ENCODE data around the gene FBXL16.

Gene FBXL16

DNA sequence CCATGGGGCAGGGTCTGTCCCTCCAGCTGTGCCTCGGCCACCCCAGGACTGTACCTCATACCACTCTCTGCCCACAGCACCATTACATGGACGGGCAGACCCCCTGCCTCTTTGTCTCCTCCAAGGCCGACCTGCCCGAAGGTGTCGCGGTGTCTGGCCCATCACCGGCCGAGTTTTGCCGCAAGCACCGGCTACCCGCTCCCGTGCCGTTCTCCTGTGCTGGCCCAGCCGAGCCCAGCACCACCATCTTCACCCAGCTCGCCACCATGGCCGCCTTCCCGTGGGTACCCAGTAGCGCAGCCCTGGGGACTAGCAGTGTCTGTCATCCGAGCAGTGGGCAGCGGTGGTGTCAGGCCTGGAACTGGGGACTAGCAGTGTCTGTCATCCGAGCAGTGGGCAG, 32.8 kb downstream of the FBXL16 start:
- H3K79me1 ChIP-seq (ENCODE audit: low read depth, low read length), result peaks cover 29% of the 10 kb centered on the region
- no peak for DNase-seq (ENCODE audit: low spot score)
- H3K36me3 ChIP-seq (replicated peaks in 1 of 2; ENCODE audit: control insufficient read depth in 2 of 2, insufficient read depth in 2 of 2, low read length in 2 of 2), result peaks cover 37 to 57% of the 10 kb centered on the region in 2 donors

DNA sequence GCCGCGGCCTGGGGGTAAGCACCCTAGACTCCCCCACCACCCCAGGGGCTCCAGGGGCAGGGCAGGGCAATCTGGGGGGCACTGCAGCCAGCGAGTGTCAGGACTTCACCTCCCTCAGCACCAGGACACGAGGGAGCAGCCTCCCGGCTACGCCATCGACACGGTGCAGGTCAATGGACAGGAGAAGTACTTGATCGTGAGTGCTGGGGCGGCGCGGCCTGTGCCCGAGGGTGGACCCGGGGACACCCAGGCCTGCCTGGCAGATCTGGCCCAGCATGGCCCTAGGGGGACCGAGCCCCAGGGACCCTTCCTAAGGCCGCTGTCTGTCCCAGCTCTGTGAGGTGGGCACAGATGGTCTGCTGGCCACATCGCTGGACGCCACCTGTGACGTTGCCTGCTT, 33.2 kb downstream of the FBXL16 start:
- no peak overlapping the region for H2BK12ac ChIP-seq (ENCODE audit: low read length)
- no peak overlapping the region for H3K4me3 ChIP-seq (ENCODE audit: low read length in 2 of 2)
- no peak overlapping the region for H3K27ac ChIP-seq (replicated peaks; ENCODE audit: low read length)
- H2BK120ac ChIP-seq (ENCODE audit: low read depth, low read length), result no peak overlapping the region
- H4K8ac ChIP-seq (ENCODE audit: low read depth, low read length), result no peak overlapping the region
- H2AK5ac ChIP-seq (ENCODE audit: low read depth, low read length), result no peak overlapping the region
- no peak overlapping the region for H3K4me2 ChIP-seq (ENCODE audit: insufficient read depth, low read length, poor library complexity, severe bottlenecking)
- H3K36me3 ChIP-seq (replicated peaks in 1 of 2; ENCODE audit: control insufficient read depth in 2 of 2, insufficient read depth in 2 of 2, low read length in 2 of 2), result peaks cover 37 to 57% of the 10 kb centered on the region in 2 donors
- no peak overlapping the region for H3K4ac ChIP-seq (ENCODE audit: low read length)
- no peak overlapping the region for H4K91ac ChIP-seq (ENCODE audit: low read depth, low read length, poor library complexity)
- WGBS, 2 donors (ENCODE audit: extremely low coverage in 2 of 2, insufficient read length in 2 of 2, insufficient replicate concordance in 1 of 2), result no CpG with 5 or more reads among the region's 19 CpGs
- DNase-seq (ENCODE audit: low spot score), result no peak
- no peak overlapping the region for H3K9ac ChIP-seq (ENCODE audit: low read depth, low read length, poor library complexity)
- H2BK15ac ChIP-seq (ENCODE audit: low read length), result no peak overlapping the region
- peaks cover 2 to 13% of the 10 kb centered on the region in 2 donors for H3K4me1 ChIP-seq (ENCODE audit: control insufficient read depth in 2 of 2, insufficient read depth in 1 of 2, low read depth in 1 of 2, low read length in 2 of 2)
- H2BK5ac ChIP-seq (ENCODE audit: low read length), result no peak overlapping the region
- no peaks in the 10 kb centered on the region for H3K9me3 ChIP-seq (replicated peaks in 1 of 2; ENCODE audit: control insufficient read depth in 2 of 2, insufficient read depth in 1 of 2, low read depth in 1 of 2, low read length in 2 of 2)
- no peak overlapping the region for H3K18ac ChIP-seq (ENCODE audit: low read length)
- H3K27me3 ChIP-seq (ENCODE audit: control insufficient read depth in 3 of 3, insufficient read depth in 3 of 3, low read depth in 1 of 3, low read length in 3 of 3), result peaks cover 0 to 14% (median 0%) of the 10 kb centered on the region in 3 experiments
- no peak overlapping the region for H3K23ac ChIP-seq (ENCODE audit: low read depth, low read length, poor library complexity)
- H3K79me1 ChIP-seq (ENCODE audit: low read depth, low read length), result peaks cover 29% of the 10 kb centered on the region
- no peak overlapping the region for H2AFZ ChIP-seq (ENCODE audit: low read length)
- H3K14ac ChIP-seq (ENCODE audit: low read length), result no peak overlapping the region

More for the DNA sequence above, 32.8 kb downstream of the FBXL16 start:
- H3K4me2 ChIP-seq (ENCODE audit: insufficient read depth, low read length, poor library complexity, severe bottlenecking), result no peak overlapping the region
- no peak overlapping the region for H2BK5ac ChIP-seq (ENCODE audit: low read length)
- WGBS, 2 donors (ENCODE audit: extremely low coverage in 2 of 2, insufficient read length in 2 of 2, insufficient replicate concordance in 1 of 2), result no CpG with 5 or more reads among the region's 21 CpGs
- H2BK12ac ChIP-seq (ENCODE audit: low read length), result no peak overlapping the region
- H3K23ac ChIP-seq (ENCODE audit: low read depth, low read length, poor library complexity), result peak overlapping the region; percentile 65
- H2BK15ac ChIP-seq (ENCODE audit: low read length), result no peak overlapping the region
- no peak overlapping the region for H3K4ac ChIP-seq (ENCODE audit: low read length)
- no peak overlapping the region for H3K27ac ChIP-seq (replicated peaks; ENCODE audit: low read length)
- H3K9me3 ChIP-seq (replicated peaks in 1 of 2; ENCODE audit: control insufficient read depth in 2 of 2, insufficient read depth in 1 of 2, low read depth in 1 of 2, low read length in 2 of 2), result no peaks in the 10 kb centered on the region
- H2AFZ ChIP-seq (ENCODE audit: low read length), result no peak overlapping the region
- peaks cover 0 to 14% (median 0%) of the 10 kb centered on the region in 3 experiments for H3K27me3 ChIP-seq (ENCODE audit: control insufficient read depth in 3 of 3, insufficient read depth in 3 of 3, low read depth in 1 of 3, low read length in 3 of 3)
- H3K14ac ChIP-seq (ENCODE audit: low read length), result no peak overlapping the region
- no peak overlapping the region for H4K8ac ChIP-seq (ENCODE audit: low read depth, low read length)
- H2BK120ac ChIP-seq (ENCODE audit: low read depth, low read length), result no peak overlapping the region
- no peak overlapping the region for H3K18ac ChIP-seq (ENCODE audit: low read length)
- no peak overlapping the region for H3K4me3 ChIP-seq (ENCODE audit: low read length in 2 of 2)
- H2AK5ac ChIP-seq (ENCODE audit: low read depth, low read length), result no peak overlapping the region
- H3K4me1 ChIP-seq (ENCODE audit: control insufficient read depth in 2 of 2, insufficient read depth in 1 of 2, low read depth in 1 of 2, low read length in 2 of 2), result peaks cover 2 to 13% of the 10 kb centered on the region in 2 donors
- no peak overlapping the region for H4K91ac ChIP-seq (ENCODE audit: low read depth, low read length, poor library complexity)
- no peak overlapping the region for H3K9ac ChIP-seq (ENCODE audit: low read depth, low read length, poor library complexity)

DNA sequence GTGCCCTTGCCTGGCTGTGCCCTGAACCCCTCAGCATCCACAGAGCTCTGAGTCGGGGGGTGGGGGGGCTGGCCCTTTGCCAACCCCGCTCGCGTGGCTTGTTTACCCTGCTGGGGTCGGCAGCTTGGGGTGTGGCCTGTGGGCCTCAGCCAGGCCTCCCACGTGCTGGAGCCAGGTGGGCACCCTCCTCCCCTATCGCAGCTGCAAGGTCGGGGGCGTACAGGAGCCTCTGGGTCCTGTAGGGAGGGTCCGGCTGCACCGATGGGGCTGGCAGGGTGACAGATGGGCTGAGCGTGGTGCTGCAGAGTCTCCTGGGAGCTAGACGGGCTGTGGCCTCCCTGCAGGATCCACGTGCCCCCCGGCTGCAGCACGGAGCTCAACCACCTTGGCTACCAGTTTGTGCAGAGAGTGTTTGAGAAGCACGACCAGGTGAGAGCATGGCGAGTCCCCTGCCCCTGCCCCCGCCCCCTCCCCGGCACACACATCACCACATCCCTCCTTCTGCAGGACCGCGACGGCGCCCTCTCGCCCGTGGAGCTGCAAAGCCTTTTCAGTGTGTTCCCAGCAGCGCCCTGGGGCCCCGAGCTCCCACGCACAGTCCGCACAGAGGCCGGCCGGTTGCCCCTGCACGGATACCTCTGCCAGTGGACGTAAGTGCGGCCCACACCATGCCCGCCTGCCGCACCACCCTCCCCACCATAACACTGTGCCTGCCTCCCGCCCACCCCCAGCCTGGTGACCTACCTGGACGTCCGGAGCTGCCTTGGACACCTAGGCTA, 34.1 kb downstream of the FBXL16 start:
- no CpG with 5 or more reads among the region's 40 CpGs for WGBS, 2 donors (ENCODE audit: extremely low coverage in 2 of 2, insufficient read length in 2 of 2, insufficient replicate concordance in 1 of 2)

GRCh38 chr16:670485-671352, 34.9 kb downstream of the FBXL16 start:
- H2BK5ac ChIP-seq (ENCODE audit: low read length), result no peak overlapping the region
- no peak overlapping the region for H2AK5ac ChIP-seq (ENCODE audit: low read depth, low read length)
- H3K4me1 ChIP-seq (ENCODE audit: control insufficient read depth in 2 of 2, insufficient read depth in 1 of 2, low read depth in 1 of 2, low read length in 2 of 2), result peaks cover 2 to 13% of the 10 kb centered on the region in 2 donors
- peaks cover 37 to 57% of the 10 kb centered on the region in 2 donors for H3K36me3 ChIP-seq (replicated peaks in 1 of 2; ENCODE audit: control insufficient read depth in 2 of 2, insufficient read depth in 2 of 2, low read length in 2 of 2)
- H2BK12ac ChIP-seq (ENCODE audit: low read length), result no peak overlapping the region
- H3K27ac ChIP-seq (replicated peaks; ENCODE audit: low read length), result no peak overlapping the region
- peaks cover 0 to 9% (median 0%) of the 10 kb centered on the region in 3 experiments for H3K27me3 ChIP-seq (ENCODE audit: control insufficient read depth in 3 of 3, insufficient read depth in 3 of 3, low read depth in 1 of 3, low read length in 3 of 3)
- H3K9ac ChIP-seq (ENCODE audit: low read depth, low read length, poor library complexity), result peak overlapping the region; percentile 4
- no peak overlapping the region for H3K4me2 ChIP-seq (ENCODE audit: insufficient read depth, low read length, poor library complexity, severe bottlenecking)
- no peaks in the 10 kb centered on the region for H3K9me3 ChIP-seq (replicated peaks in 1 of 2; ENCODE audit: control insufficient read depth in 2 of 2, insufficient read depth in 1 of 2, low read depth in 1 of 2, low read length in 2 of 2)
- peak overlapping the region in 1 of 2 donors; percentile 3 for H3K4me3 ChIP-seq (ENCODE audit: low read length in 2 of 2)
- peaks cover 31% of the 10 kb centered on the region for H3K79me1 ChIP-seq (ENCODE audit: low read depth, low read length)
- H3K23ac ChIP-seq (ENCODE audit: low read depth, low read length, poor library complexity), result no peak overlapping the region
- no peak for DNase-seq (ENCODE audit: low spot score)
- no peak overlapping the region for H2BK120ac ChIP-seq (ENCODE audit: low read depth, low read length)
- H2BK15ac ChIP-seq (ENCODE audit: low read length), result no peak overlapping the region
- H3K4ac ChIP-seq (ENCODE audit: low read length), result no peak overlapping the region
- H2AFZ ChIP-seq (ENCODE audit: low read length), result no peak overlapping the region
- H4K91ac ChIP-seq (ENCODE audit: low read depth, low read length, poor library complexity), result no peak overlapping the region
- no CpG with 5 or more reads among the region's 52 CpGs for WGBS, 2 donors (ENCODE audit: extremely low coverage in 2 of 2, insufficient read length in 2 of 2, insufficient replicate concordance in 1 of 2)
- no peak overlapping the region for H3K18ac ChIP-seq (ENCODE audit: low read length)
- no peak overlapping the region for H3K14ac ChIP-seq (ENCODE audit: low read length)
- H4K8ac ChIP-seq (ENCODE audit: low read depth, low read length), result no peak overlapping the region

More for the DNA sequence above, 34.1 kb downstream of the FBXL16 start:
- Histone ChIP-seq H3K27ac (replicated peaks; ENCODE audit: low read length) (no peak overlapping the region), H2BK5ac (ENCODE audit: low read length) (no peak overlapping the region), H4K8ac (ENCODE audit: low read depth, low read length) (peak overlapping the region; percentile 17), H3K9me3 (replicated peaks in 1 of 2; ENCODE audit: control insufficient read depth in 2 of 2, insufficient read depth in 1 of 2, low read depth in 1 of 2, low read length in 2 of 2) (no peaks in the 10 kb centered on the region), H3K4ac (ENCODE audit: low read length) (no peak overlapping the region), H3K4me3 (ENCODE audit: low read length in 2 of 2) (no peak overlapping the region), H3K14ac (ENCODE audit: low read length) (no peak overlapping the region), H4K91ac (ENCODE audit: low read depth, low read length, poor library complexity) (no peak overlapping the region), H3K4me1 (ENCODE audit: control insufficient read depth in 2 of 2, insufficient read depth in 1 of 2, low read depth in 1 of 2, low read length in 2 of 2) (peaks cover 2 to 13% of the 10 kb centered on the region in 2 donors), H2AFZ (ENCODE audit: low read length) (no peak overlapping the region), H2BK12ac (ENCODE audit: low read length) (no peak overlapping the region), H3K18ac (ENCODE audit: low read length) (no peak overlapping the region), H2BK15ac (ENCODE audit: low read length) (no peak overlapping the region), H2BK120ac (ENCODE audit: low read depth, low read length) (no peak overlapping the region), H2AK5ac (ENCODE audit: low read depth, low read length) (no peak overlapping the region), H3K79me1 (ENCODE audit: low read depth, low read length) (peaks cover 29% of the 10 kb centered on the region), H3K4me2 (ENCODE audit: insufficient read depth, low read length, poor library complexity, severe bottlenecking) (no peak overlapping the region), H3K9ac (ENCODE audit: low read depth, low read length, poor library complexity) (no peak overlapping the region), H3K27me3 (ENCODE audit: control insufficient read depth in 3 of 3, insufficient read depth in 3 of 3, low read depth in 1 of 3, low read length in 3 of 3) (peaks cover 0 to 14% (median 0%) of the 10 kb centered on the region in 3 experiments), H3K36me3 (replicated peaks in 1 of 2; ENCODE audit: control insufficient read depth in 2 of 2, insufficient read depth in 2 of 2, low read length in 2 of 2) (peaks cover 37 to 57% of the 10 kb centered on the region in 2 donors), H3K23ac (ENCODE audit: low read depth, low read length, poor library complexity) (no peak overlapping the region)
- no peak for DNase-seq (ENCODE audit: low spot score)
